K562 (cell line): ENCODE results near the gene ZBTB25. TPM values are rescaled to one million over a fixed set of nuclear protein-coding genes. Genes with fewer than 3 reads are reported as not detected.

ENCODE experiments used
- NCOA2 ChIP-seq, 2 experiments: fragments of 450-650 bp; IDR thresholded peaks; 2 replicates each; pipeline ENCODE4 v1.6.1; 2018; ENCODE audit warnings: mild to moderate bottlenecking in 2 of 2, moderate library complexity in 1 of 2; ENCODE audit not compliant: partially characterized antibody in 2 of 2
- POLR3G ChIP-seq: IDR thresholded peaks from 2 replicates; pipeline ENCODE4 v1.6.1; 2011; ENCODE audit not compliant: insufficient read length, insufficient replicate concordance; ENCODE audit errors: extremely low read depth
- PRMT5 ChIP-seq: sonication (generic); formaldehyde crosslinking; IDR thresholded peaks from 2 replicates; pipeline ENCODE4 v1.5.0; 2020; ENCODE audit warnings: missing genetic modification reagents
- ZNF140 ChIP-seq: fragments of 250-450 bp; sonication (Bioruptor Pico); IDR thresholded peaks from 2 replicates; pipeline ENCODE4 v1.8.0; 2021; ENCODE audit warnings: moderate library complexity, mild to moderate bottlenecking, inconsistent platforms
- polyA plus RNA-seq, 8 experiments: library from polyadenylated mRNA; depleted of rRNA in 4 of 8; stranded (reverse) in 5 of 8; unstranded in 3 of 8; fragments of >200 nt; fragmentation: Nextera tagmentation in 2 of 8; fragmentation: Illumina TruSeq in 1 of 8; extraction: Ambion mirVana in 2 of 8; extraction: Trizol in 1 of 8; gene quantifications; 2 replicates each; pipeline versions ENCODE4 v1.2.1 to v1.2.3, GENCODE V29; 2011 to 2014; ENCODE audit warnings: inconsistent platforms in 1 of 8, missing spikeins in 1 of 8
- total RNA-seq, 7 experiments: library from RNA; depleted of rRNA in 6 of 7; stranded (reverse); fragments of >200 nt in 6 of 7; fragmentation: Illumina TruSeq in 2 of 7; extraction: Trizol in 2 of 7; gene quantifications; 2 replicates each; pipeline versions ENCODE4 v1.2.1 to v1.2.3, GENCODE V29; 2011 to 2021; ENCODE audit warnings: low replicate concordance in 1 of 7
- TF ChIP-seq, protein P1 (sequence below): fragments of 450-650 bp; IDR thresholded peaks from 2 replicates; pipeline ENCODE4 v1.7.1; 2018; ENCODE audit warnings: mild to moderate bottlenecking, low read depth; ENCODE audit not compliant: partially characterized antibody
- TF ChIP-seq, protein P2 (sequence below): sonication (generic); formaldehyde crosslinking; IDR thresholded peaks from 2 replicates; pipeline ENCODE4 v1.8.1; 2023; ENCODE audit warnings: missing genetic modification reagents, mild to moderate bottlenecking, borderline replicate concordance

Gene ZBTB25
- total and polyA plus RNA-seq, 9 of the 15 experiments (the other 6 are each of a cell fraction or from before 2014, with no cell fraction given): 0.61 to 3.9 (median 2.3) TPM

DNA sequence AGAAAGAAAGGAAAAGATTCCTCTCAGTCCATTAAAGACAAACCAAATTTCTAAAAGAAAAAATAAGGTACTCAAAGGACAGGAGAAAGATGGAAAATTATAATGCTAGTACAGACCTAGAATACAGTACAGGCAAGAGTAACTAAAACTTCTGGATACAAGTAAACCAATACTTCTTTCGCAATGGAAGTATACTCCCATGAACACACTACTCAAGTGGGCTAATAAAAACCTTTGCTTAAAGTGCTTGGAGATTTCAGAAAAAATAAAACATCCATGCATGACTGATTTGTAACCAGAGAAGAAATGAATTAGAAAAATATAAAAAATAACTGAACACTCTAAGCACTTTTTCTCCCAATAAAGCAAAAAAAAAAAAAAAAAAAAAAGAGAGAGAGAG lies 3.5 kb downstream of the ZBTB25 start (continued):
- TF ChIP-seq, protein P1, sequence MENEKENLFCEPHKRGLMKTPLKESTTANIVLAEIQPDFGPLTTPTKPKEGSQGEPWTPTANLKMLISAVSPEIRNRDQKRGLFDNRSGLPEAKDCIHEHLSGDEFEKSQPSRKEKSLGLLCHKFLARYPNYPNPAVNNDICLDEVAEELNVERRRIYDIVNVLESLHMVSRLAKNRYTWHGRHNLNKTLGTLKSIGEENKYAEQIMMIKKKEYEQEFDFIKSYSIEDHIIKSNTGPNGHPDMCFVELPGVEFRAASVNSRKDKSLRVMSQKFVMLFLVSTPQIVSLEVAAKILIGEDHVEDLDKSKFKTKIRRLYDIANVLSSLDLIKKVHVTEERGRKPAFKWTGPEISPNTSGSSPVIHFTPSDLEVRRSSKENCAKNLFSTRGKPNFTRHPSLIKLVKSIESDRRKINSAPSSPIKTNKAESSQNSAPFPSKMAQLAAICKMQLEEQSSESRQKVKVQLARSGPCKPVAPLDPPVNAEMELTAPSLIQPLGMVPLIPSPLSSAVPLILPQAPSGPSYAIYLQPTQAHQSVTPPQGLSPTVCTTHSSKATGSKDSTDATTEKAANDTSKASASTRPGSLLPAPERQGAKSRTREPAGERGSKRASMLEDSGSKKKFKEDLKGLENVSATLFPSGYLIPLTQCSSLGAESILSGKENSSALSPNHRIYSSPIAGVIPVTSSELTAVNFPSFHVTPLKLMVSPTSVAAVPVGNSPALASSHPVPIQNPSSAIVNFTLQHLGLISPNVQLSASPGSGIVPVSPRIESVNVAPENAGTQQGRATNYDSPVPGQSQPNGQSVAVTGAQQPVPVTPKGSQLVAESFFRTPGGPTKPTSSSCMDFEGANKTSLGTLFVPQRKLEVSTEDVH: no peak
- no peak for TF ChIP-seq NCOA2 (IDR thresholded peaks at IDR 0.05; ENCODE audit: partially characterized antibody in 2 of 2)
- no peak for TF ChIP-seq ZNF140 (CRISPR knock-in tag)
- TF ChIP-seq PRMT5 (CRISPR knock-in tag): no peak
- TF ChIP-seq POLR3G: no peak
- TF ChIP-seq, protein P2, sequence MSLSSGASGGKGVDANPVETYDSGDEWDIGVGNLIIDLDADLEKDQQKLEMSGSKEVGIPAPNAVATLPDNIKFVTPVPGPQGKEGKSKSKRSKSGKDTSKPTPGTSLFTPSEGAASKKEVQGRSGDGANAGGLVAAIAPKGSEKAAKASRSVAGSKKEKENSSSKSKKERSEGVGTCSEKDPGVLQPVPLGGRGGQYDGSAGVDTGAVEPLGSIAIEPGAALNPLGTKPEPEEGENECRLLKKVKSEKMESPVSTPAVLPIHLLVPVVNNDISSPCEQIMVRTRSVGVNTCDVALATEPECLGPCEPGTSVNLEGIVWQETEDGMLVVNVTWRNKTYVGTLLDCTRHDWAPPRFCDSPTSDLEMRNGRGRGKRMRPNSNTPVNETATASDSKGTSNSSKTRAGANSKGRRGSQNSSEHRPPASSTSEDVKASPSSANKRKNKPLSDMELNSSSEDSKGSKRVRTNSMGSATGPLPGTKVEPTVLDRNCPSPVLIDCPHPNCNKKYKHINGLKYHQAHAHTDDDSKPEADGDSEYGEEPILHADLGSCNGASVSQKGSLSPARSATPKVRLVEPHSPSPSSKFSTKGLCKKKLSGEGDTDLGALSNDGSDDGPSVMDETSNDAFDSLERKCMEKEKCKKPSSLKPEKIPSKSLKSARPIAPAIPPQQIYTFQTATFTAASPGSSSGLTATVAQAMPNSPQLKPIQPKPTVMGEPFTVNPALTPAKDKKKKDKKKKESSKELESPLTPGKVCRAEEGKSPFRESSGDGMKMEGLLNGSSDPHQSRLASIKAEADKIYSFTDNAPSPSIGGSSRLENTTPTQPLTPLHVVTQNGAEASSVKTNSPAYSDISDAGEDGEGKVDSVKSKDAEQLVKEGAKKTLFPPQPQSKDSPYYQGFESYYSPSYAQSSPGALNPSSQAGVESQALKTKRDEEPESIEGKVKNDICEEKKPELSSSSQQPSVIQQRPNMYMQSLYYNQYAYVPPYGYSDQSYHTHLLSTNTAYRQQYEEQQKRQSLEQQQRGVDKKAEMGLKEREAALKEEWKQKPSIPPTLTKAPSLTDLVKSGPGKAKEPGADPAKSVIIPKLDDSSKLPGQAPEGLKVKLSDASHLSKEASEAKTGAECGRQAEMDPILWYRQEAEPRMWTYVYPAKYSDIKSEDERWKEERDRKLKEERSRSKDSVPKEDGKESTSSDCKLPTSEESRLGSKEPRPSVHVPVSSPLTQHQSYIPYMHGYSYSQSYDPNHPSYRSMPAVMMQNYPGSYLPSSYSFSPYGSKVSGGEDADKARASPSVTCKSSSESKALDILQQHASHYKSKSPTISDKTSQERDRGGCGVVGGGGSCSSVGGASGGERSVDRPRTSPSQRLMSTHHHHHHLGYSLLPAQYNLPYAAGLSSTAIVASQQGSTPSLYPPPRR: no peak
